K562 treated with DMSO at 1 percent for 48 hours (cell line): ENCODE results near the gene LACC1. TPM values are rescaled to one million over a fixed set of nuclear protein-coding genes. Genes with fewer than 3 reads are reported as not detected.

ENCODE experiments used
- total RNA-seq: library from RNA; unstranded; fragments of 300-600 nt; gene quantifications from 2 replicates; pipeline ENCODE4 v1.2.3, GENCODE V29; 2022; ENCODE audit warnings: low replicate concordance; ENCODE audit errors: extremely low read depth

LACC1 gene
- not detected in 2 replicates for total RNA-seq

GRCh38 chr13:43879755-43880181 lies at the start of gene LACC1:
TSS of gene LACC1 (plus strand) at chr13:43879904. CDS start at chr13:43880986, 1,082 bp downstream.

DNA sequence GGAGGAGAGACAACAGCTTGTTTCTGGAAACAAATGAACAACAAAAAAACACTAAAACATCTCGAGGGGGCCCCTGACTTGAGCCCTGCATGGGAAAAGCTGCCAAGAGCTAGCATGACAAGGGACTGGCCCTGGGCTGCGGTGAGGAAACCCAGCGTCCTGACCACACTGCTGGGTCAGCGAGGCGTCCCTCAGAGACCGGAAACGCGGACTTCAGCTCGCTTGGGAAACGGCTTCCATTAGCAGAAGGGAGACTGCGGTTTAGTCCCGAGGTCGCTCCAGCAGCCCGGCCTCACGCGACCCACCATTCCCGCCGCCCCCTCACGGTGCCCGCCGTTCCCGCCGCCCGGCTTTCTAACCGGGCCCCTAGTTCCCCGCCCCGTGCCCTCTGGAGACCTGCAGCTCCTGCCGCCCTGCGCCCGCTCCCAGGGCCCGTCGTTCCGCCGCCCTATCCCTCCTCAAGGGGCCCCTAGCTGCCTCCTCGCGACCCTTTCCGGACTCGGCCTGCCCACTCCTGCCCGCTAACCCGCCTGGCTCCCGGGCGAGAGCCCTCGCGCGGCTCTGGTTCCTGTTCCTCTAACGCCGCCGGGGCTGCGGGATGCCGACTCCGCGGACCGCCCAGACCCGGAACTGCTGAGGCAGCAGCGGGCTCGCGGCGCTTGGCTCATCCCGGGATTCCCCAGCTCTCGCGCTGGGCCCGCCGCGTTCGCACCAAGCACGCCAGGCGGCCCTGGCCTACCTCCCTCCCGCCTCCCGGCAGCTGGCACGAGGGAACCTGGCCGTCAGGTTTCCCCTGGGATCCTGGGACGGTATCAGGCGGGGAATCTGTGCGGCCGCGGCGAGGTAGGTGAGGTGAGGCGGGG lies 581 bp upstream of the LACC1 start, which contains the start of gene CCDC122:
TSS of gene CCDC122 (minus strand) at position 849 of the 863 bp plus-strand sequence. CDS start 10,364 bp downstream, outside the sequence.

Other genes with a start within 250 kb of the LACC1 start
- not detected in 2 replicates for gene ENOX1, start 92.9 kb upstream of the LACC1 start, total RNA-seq
- gene CCDC122, start 164 bp upstream of the LACC1 start, total RNA-seq: not detected in 2 replicates